Heart left ventricle (tissue), 13 donors: ENCODE measurements around the gene RAB11FIP4.

Experiments used
- POLR2A ChIP-seq, 2 donors: fragments of 450-650 bp; IDR thresholded peaks; one replicate each; pipeline ENCODE4 v1.6.1; 2017; ENCODE audit warnings: antibody characterized with exemption in 2 of 2, mild to moderate bottlenecking in 2 of 2, moderate library complexity in 2 of 2
- TF ChIP-seq, protein P1 (sequence below), 12 donors: fragments of 200-600 bp; sonication (generic) in 4 of 12; IDR thresholded peaks; one replicate each; pipeline versions ENCODE4 v1.5.0 to v1.8.0; 2018 to 2022; ENCODE audit warnings: antibody characterized with exemption in 12 of 12, mild to moderate bottlenecking in 5 of 12
- donor health status: ischemic (EF 13 %, LVEDD 7.1; RV severe dilation, severe dysfunction).
- donor health status: DM: no; HTN: yes; CAD: no.
- donor health status: DM: no; HTN: no; CAD: no.
- donor health status: ischemic (EF 25% LVEDD 6.9; RV normal size, moderate dysfunction).
- donor health status: ischemic (EF 25% LVEDD 5.7; RV mildly dilated, moderate dysfunction).
- donor health status: ischemic (EF 35%, LVEDD 5.7; RV mildly dilated, moderate dysfunction).
- donor health status: nonischemic (EF 11% LVEDD 7.7; RV severe dilation, severe dysfunction).
- donor health status: DM: yes; HTN: yes; CAD: no.
- donor health status: PGD.
- donor health status: ischemic (EF 29% LVEDD 5.4; RV normal size, mild dysfunction).
- donor health status: nonischemic (EF 23%, LVEDD 6.1; RV moderate dilation, normal function).

DNA sequence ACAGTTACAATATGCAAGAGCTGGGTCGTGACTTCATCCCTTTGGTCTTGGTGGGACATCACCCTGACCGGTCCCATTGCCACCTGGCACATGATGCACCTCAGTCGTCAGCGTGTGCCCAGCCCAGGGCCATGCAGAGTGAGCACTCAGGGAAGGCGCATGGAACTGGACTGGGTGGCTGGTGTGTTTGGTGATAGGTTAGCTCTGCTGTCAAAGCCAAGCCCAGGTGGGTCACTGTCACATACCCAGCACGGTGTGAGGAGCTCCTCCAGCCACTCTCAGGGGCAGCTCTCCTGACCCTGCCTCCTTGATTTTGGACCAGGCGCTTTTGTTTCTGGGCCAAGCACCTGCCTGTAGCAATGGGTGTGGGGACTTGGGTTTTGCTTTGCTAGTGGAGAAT is 180.9 kb downstream of the RAB11FIP4 start:
- TF ChIP-seq, protein P1, sequence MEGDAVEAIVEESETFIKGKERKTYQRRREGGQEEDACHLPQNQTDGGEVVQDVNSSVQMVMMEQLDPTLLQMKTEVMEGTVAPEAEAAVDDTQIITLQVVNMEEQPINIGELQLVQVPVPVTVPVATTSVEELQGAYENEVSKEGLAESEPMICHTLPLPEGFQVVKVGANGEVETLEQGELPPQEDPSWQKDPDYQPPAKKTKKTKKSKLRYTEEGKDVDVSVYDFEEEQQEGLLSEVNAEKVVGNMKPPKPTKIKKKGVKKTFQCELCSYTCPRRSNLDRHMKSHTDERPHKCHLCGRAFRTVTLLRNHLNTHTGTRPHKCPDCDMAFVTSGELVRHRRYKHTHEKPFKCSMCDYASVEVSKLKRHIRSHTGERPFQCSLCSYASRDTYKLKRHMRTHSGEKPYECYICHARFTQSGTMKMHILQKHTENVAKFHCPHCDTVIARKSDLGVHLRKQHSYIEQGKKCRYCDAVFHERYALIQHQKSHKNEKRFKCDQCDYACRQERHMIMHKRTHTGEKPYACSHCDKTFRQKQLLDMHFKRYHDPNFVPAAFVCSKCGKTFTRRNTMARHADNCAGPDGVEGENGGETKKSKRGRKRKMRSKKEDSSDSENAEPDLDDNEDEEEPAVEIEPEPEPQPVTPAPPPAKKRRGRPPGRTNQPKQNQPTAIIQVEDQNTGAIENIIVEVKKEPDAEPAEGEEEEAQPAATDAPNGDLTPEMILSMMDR (IDR thresholded peaks at IDR 0.05): no peak
- TF ChIP-seq POLR2A (IDR thresholded peaks at IDR 0.05): no peak
